Inflammatory macrophage treated with lipopolysaccharide for 4 hours (primary cell): Measurements from ENCODE around the gene ITPRIPL2.

Experiments used
- DNase-seq: peaks from one replicate; pipeline ENCODE4 v3.0.0-alpha.2; 2020

ITPRIPL2 gene

DNA sequence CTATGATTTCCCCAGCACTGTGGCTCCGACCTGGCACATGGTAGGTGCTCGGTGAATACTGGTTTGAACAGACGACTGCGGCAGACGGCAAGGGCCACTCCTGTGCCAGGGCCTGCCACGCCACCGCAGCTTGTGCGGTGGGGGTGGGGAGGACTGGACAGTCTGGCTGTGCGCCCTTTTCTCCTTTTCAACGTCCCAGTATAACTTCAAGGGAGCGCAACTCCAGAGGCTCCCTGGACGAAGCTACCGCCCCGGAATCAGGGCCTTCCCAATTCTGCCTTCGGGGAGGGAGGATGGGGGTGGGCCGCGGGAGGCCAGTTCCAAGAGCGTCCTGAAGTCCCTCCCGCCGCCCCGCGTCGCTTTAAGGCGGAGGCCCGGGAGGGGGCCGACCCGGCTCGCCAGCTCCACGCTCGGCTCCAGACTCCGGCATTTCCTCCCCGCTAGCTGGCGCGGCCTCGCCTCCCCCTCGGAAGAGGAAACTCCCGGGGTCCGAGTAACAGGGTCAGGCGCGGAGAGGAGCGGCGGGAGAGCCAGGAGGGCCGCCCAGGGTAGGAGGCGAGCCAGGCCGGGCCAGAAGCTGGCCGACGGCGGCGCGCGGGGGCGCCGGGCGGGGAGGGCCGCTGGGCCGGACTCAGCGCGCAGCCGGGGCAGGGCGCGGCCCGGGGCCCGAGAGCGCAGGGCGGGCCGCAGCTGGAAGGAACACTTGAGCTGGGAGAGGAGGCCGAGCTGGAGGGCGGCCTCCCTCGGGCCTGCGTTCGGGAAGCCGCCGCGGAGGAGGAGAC lies at the start of gene ITPRIPL2:
Gene ITPRIPL2 (plus strand): TSS at position 388 of the 782 bp plus-strand sequence. CDS start 498 bp downstream, outside the sequence.
- DNase-seq: peak; percentile 90

DNA sequence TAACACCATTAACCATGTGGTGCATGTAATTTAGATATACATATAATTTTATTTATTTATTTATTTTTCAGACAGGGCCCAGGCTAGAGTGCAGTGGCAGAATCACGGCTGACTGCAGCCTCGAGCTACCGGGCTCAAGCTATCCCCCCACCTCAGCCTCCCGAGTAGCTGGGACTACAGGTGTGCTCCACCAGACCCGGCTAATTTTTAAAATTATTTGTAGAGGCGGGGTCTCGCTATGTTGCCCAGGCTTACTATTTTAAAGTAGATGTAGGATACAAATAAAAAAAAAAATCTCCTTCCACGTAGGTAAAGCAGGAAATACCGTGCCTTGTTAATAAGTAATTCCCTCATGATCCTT lies 46.8 kb upstream of the ITPRIPL2 start:
- no peak for DNase-seq

DNA sequence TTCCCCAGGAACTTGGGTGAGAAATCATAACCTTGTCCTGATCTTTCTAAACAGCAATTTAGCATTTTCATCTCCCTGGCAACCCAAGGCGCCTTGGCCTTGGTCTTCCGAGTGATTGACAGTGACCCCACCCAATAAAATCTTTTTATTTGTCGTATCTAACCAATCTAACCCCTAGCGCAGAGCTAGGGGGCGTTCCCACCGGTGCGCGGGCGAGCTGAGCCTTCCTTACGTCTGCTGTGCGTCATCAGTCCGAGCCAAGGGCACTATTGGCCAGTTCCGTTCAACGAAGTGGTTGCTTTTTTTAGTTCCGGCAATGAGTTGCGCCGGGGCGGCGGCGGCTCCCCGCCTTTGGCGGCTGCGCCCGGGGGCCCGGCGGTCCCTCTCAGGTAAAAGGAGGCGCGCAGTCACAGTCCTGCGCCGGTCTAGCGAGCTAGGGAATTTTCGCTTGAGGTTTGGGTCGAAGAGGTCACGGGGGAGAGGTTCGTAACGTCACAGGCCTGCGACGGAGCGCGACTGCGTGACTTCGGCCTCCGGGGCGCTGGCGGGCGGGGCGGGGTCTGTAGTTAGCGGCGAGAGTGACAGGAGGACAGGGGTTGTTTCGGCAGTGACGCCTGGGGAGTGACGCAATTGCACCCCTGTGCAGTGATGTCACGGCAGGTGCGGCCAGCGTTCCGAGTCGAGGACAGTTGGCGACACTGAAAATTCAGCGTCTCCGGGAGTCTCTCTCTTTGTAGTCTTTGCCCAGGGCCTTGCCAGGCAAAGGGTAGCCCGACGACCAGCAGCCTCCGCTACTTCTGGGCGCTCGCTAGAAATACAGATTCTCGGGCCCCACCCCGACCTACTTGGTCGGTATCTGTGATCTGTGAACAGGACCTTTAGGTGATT lies 46.2 kb upstream of the ITPRIPL2 start, which contains the start of gene COQ7:
Gene COQ7 (plus strand): TSS at position 266 of the 888 bp plus-strand sequence. CDS start 51 bp downstream, at position 317.
- DNase-seq: peak; percentile 100

DNA sequence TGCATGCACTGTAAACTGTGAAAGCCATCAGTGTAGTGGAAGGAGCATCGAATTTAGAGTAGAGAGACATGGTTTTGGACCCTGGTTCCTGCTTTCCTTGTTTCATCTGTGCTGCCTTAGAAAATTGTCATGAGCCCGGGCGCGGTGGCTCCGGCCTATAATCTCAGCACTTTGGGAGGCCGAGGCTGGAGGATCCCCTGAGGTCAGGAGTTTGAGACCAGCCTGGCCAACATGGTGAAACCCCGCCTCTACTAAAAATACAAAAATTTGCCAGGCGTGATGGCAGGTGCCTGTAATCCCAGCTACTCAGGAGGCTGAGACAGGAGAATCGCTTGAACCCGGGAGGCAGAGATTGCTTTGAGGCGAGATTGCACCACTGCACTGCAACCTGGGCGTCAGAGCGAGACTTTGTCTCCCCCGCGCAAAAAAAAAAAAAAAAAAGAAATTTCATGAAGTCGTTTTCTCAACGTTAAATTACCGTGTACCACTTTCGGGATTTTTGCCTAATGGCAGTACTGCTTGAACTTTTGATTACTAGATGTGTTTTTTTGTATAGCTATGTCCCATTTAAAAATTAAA lies 45.4 kb upstream of the ITPRIPL2 start:
- no peak for DNase-seq

DNA sequence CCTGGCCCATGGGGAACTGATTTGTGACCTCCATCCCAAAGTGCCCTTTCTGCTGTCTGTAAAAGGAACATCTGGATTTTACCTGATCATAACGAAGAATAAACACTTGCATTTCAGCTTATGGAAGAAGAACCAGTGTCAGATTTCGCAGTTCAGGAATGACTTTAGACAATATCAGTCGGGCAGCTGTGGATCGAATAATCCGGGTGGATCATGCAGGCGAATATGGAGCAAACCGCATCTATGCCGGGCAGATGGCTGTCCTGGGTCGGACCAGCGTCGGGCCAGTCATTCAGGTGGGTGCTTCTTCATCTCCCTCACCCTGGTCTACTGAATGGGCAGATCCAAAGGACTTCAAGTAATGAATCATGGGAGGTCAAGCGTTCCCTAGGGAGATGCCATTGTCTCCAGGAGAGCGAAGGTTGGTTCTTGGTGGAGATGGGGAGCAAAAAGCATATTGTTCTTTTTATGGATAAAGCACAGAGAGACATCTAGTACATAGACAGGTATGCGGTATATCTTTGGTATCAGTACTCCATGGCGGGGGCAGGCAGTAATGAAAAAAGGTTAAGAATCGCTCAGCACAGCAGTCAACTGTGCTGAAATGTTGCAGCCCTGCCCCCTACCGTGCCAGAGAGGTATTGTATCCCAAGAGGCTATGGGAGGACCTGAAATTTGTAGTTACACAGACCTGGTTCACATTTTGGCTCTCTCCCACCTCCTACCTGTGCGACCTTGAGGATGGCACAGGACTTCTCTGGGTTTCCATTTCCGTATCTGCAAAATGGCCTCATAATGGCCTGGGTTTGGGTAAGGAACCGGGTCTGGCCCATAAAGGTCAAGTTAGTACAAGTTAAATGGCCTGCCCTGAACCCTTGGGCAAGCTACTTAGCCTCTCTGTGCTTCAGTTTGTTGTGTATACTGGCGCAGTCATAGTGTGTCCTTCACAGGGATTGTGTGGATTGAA lies 41.7 kb upstream of the ITPRIPL2 start:
- DNase-seq: peak; percentile 39

DNA sequence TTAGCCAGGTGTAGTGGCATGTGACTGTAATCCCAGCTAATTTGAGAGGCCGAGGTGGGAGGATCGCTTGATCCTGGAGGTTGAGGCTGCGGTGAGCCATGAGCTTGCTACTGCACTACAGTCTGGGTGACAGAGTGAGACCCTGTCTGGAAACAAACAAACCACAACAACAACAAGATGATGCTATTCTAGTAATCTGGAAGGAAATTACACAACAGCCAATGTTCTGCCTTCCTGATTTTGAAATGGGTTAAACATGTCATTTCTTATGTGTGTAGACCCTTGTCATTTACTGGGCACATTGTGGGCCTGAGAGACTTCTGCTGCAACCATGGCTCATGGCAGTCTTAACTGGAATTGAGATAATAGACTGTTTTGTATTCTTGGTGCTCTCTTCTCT lies 40.4 kb upstream of the ITPRIPL2 start:
- peak; percentile 42 for DNase-seq

DNA sequence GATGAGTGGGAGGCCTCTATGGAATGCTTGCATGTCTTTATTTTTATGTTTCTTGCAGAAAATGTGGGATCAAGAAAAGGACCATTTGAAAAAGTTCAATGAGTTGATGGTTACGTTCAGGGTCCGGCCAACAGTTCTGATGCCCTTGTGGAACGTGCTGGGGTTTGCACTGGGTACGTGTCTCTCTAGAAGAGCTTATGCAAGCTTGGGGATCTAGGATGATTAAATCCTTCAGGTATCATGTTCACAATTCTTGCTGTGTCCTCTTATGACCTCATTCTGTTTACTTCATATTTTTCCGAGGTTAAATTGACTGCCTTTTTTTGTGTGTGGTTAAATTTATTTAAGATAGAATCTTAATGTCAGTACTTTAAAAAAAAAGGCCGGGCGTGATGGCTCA lies 39.9 kb upstream of the ITPRIPL2 start:
- DNase-seq: no peak

DNA sequence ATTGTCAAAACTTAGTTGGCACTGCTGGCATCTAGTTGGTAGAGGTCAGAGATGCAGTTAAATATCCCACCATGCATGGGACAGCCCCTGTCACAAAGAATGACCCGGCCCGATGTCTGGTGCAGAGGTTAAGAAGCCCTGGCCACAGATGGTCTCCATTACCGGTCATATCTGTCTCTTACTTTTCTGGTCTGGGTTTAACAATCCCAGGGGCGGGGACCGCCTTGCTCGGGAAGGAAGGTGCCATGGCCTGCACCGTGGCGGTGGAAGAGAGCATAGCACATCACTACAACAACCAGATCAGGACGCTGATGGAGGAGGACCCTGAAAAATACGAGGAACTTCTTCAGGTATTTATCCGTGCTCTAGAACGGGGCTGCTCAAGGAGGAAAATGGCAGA lies 38.3 kb upstream of the ITPRIPL2 start:
- DNase-seq: no peak

DNA sequence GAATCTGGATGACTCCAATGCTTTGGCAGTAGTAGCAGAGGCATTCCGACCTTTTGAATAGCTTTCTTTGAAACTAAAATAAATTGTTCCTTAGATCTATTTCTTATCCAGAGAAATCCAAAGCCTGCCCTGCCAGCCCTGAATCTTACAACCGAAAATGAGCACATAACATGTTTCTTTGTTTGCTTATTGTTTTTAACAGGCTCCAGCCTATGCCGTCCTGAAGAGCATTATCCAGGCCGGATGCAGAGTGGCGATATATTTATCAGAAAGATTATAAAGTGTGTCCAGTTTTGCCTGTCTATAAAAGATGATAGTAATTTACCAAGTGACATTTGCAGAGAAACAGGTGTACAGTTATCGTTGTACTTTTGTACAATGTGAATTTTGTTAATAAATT lies 35.9 kb upstream of the ITPRIPL2 start:
- no peak for DNase-seq

DNA sequence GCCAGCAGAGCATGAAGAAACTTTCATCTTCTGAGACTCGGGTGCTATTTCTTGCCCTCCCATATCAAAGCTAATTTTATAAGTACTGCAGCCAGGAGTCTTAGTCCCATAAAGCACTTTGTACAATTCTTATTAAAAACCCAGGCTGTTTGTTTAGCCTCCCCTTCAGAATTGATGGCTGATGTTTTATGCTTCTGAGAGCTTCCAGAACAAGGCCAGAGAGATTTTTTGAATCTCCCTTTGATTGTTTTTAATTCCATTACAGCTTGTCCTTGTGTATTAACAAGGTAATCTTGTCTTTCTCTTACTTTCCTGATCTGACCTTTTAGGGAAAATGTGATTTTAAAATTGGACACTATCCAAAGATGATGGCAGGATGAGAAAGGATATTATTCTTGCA lies 30.1 kb upstream of the ITPRIPL2 start:
- DNase-seq: no peak

DNA sequence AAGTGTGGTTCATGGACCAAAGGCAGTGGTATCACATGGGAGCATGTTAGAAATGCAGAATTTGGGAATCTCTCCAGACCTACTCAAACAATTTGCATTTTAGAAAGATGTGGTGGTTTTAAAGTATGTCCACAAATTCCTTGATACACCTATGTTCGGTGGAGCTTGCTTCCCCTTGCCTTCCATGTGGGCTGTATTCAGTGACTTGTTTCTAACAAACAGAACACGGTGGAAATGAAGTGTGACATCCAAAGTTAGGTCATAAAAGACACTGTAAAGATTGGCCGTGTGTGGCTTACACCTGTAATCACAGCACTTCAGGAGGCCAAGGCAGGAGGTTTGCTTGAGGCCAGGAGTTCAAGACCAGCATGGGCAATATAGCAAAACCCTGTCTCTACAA lies 29.6 kb upstream of the ITPRIPL2 start:
- no peak for DNase-seq

DNA sequence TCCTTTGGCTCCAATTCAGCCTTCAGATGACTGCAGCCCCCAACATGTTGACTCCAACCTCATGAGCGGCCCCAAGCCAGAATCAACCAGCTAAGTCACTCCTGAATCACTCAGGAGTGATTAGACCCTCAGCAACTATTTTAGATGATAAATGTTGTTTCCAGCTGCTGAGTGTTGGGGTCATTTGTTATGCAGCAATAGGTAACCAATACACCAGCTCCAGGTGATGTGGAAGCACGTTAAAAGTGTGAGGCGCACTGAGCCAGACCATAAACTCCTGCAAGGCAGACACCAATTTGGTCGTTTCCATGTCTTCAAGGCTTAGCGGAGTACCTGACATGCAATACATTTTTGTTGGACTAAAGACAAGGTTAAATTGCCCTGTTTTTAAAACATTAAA lies 28.9 kb upstream of the ITPRIPL2 start:
- no peak for DNase-seq

DNA sequence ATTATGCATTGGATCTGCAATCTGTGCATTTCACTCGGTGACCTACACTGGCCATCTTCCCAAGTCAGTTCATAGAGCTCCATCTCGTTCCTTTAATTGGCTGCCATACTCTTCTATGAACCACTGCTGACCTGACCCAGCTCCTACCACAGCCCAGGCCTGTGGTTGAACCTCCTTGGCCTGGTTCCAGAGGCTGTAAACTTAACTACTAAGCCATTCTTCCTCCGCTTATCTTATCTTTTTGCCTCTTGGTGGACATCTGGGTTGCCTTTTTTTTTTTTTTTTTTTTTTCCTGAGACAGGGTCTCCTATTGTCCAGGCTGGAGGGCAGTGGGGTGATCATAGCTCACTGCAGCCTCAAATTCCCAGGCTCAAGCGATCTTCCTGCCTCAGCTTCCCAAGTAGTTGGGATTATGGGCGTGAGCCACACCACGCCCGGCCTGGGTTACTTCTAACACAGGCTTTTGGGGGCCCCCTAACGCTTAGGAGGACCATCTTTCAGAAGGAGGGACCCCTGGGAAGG lies 28.0 kb upstream of the ITPRIPL2 start:
- no peak for DNase-seq

DNA sequence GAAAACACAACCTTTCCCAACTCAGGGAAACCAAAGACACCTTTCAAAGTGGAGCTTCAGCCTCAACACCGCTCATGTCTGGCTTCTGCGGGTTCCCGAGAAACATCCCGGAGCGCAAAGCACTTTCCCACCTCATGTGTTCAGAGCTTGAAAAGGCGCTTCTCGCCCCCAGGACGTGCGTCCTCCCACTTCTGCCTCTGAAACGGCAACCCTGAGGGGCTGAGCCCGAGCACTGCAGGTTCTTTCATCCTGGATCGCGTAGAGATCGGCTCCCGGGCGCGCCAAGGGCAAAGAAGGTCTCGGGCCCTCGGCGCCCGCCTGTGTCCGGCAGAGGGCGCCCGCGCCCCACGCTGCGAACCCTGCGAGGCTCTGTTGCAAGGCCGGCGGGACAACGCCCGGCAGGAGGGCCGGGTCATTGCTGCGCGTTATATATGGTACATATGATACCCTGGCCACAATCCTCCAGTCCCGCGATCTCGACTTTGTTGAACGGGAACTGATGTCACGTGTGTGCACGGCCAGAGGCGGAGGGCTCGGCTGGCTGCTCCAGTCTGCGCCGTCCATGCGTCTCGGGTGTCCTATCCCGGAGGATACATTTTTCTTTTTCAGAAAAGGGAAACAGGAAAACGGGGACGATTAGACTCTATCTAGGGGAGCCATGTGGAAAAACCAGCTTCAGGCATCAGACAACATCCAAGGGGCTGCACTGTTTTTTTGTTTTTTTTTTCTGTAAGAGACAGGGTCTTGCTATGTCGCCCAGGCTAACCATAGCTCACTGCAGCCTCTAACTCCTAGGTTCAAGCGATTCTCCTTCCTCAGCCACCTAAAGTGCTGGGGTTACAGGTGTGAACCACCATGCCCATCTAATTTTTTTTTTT lies 27.2 kb upstream of the ITPRIPL2 start:
- DNase-seq: peak; percentile 96

DNA sequence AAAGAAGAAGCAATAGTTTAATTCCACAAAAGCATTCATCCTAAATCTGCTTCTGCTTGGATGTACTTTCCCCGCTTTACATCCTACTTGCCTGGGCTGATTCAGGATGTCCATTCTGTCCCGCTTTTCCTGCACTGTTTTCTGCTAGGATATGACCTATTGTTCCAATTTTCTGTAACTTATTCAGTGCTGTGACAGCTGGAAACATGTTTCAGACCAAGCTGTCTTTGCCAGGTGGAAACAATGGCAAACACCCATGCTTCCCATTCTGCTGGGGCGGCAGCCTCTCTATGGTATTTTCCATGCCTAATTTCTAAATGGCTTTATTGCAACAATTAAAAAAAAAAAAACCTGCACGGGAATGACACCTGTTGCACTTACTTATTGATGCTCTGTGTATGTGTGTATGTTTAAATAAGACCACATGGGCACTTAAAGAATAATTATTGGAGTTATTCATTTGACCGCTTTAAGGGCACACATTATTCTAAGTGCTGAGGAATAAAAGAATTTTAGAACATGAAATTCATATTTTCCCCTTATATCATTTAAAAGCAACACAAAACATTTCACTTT lies 25.3 kb upstream of the ITPRIPL2 start:
- no peak for DNase-seq

DNA sequence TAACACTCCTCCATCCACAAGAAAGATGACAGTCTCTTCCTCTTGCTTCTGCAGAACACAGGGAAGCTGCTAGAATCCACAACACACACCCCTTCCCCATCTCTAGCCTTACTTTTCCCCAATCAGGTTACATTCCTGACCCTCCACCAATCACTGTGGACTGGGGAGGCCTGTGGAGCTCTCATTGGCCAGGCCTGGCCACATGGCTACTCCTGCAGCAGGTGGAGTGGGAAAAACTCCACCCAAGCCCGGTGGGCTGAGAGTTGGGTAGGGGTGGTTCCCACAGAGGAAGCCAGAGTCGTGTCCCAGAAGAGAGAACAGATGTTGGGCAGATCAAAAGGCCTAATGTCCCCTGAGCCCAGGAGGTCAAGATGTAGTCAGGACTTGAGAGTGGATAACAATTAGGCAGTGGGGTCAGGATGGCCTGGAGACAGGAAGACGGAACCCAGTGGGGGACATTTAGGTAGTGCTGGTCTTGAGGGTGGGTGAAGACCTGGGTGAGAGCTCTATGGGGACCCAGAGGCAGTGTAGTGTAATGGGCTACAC lies 24.3 kb upstream of the ITPRIPL2 start:
- DNase-seq: no peak

DNA sequence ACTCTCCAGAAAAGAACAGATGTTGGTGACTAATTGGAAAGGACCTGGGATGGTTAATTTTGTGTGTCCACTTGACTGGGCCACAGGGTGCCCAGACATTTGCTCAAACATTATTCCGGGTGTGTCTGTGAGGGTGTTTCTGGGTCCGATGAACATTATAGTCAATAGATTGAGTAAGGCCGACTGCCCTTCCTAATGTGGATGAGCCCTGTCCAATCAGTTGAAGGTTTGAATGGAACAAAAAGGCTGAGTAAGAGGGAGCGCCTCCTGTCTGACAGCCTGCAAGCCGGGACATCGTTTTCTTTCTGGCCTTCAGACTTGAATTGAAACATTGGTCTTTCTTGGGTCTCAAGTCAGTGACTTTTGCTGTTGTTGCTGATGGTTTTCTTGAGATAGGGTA lies 22.8 kb upstream of the ITPRIPL2 start:
- DNase-seq: no peak

DNA sequence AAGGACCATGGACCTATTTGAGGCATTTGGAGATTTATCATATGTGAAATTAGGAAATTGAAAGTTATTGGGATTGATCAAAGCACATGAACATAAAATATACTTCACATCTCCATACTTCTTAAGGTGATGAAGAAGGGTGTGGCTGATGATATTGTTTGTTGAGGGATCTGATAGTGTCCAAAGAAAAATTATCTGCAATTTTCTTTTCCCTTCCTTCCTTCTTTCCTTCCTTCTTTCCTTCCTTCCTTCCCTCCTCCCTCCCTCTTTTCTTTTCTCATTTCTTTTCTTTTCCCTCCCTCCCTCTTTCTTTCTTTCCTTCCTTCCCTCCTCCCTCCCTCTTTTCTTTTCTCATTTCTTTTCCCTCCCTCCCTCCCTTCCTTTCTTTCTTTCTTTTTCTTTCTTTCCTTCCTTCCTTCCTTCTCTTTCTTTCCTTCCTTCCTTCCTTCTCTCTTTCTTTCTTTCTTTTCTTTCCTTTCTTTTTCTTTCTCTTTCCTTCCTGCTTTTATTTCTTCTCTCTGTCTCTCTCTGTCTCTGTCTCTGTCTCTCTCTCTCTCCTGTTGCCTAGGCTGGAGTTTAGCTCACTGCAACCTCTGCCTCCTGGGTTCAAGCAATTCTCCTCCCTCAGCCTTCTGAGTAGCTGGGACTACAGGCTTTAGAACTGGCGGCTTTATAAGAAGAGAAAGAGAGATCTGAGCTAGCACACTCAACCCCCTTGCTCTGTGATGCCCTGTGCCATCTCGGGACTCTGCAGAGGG lies 20.9 kb upstream of the ITPRIPL2 start:
- DNase-seq: no peak
